ENCODE measurements around the gene MS4A13. TPM values are rescaled to one million over a fixed set of nuclear protein-coding genes. Genes with fewer than 3 reads are reported as not detected.

The MS4A13 gene
- total and polyA plus RNA-seq, 10 of the 15 experiments (the other 5 are each of a cell fraction or from before 2014, with no cell fraction given) = not detected

- SMC1A ChIA-PET (ENCODE audit: uncharacterized antibody, unreplicated experiment) = interaction anchor here (0.8 to 2.0 kb wide), 9 partner anchors 15 to 182 kb away, joined by 3 to 8 read pairs (median 4); no protein-coding TSS in a partner anchor
- Histone ChIP-seq H3K4me3 (no peak overlapping the region), H3K4me1 (ENCODE audit: control insufficient read depth, insufficient read depth, low read length) (peaks cover 20% of the 10 kb centered on the region), H4K20me1 (ENCODE audit: control insufficient read depth, insufficient read depth) (no peaks in the 10 kb centered on the region), H3K27me3 (replicated peaks in 1 of 2; ENCODE audit: control insufficient read depth in 2 of 2, insufficient read depth in 2 of 2, low read length in 1 of 2) (no peaks in the 10 kb centered on the region), H3K27ac (ENCODE audit: control insufficient read depth, insufficient read depth) (no peak overlapping the region), H3K36me3 (ENCODE audit: control insufficient read depth in 2 of 2, insufficient read depth in 2 of 2, low read length in 1 of 2) (no peaks in the 10 kb centered on the region), H3K79me2 (ENCODE audit: control insufficient read depth, insufficient read depth, low read length) (no peaks in the 10 kb centered on the region), H3K9me3 (replicated peaks; ENCODE audit: control insufficient read depth, insufficient read depth, low read length) (no peaks in the 10 kb centered on the region; the same call in 1 of the 3 replicates), H2AFZ (ENCODE audit: control insufficient read depth, low read depth, low read length) (no peak overlapping the region), H3K4me2 (ENCODE audit: control insufficient read depth, insufficient read depth) (no peak overlapping the region; the same call in 1 of the 2 replicates), H3K9ac (ENCODE audit: control insufficient read depth, insufficient read depth, low read length) (no peak overlapping the region)
- intact Hi-C loops (cut with micrococcal nuclease; ENCODE audit: unreplicated experiment) (no loop called here), in situ Hi-C loops (cut with MboI) (no loop called here)
- no peak for DNase-seq (ENCODE audit: low read depth, low spot score)
- ATAC-seq = no peak
- BruUV-seq (replicated peaks) = no TSS peak
- TF ChIP-seq CEBPZ (IDR thresholded peaks at IDR 0.05; ENCODE audit: low read depth, low read length) (no peak), RELB (IDR thresholded peaks at IDR 0.05; ENCODE audit: low read depth) (no peak), ATF3 (IDR thresholded peaks at IDR 0.05; ENCODE audit: borderline replicate concordance, extremely low read depth, low read depth, low read length) (no peak)
- WGBS (ENCODE audit: insufficient coverage, insufficient replicate concordance, low lambda C conversion rate, missing lambda C conversion rate) = 43% methylated on average over 3 of the region's 3 CpGs
- no peak for FAIRE-seq
- POLR2A ChIA-PET = no interaction called here
- CTCF ChIA-PET = interaction anchor here (0.8 to 2.3 kb wide), 10 partner anchors 15 to 251 kb away, joined by 3 to 13 read pairs (median 3); no protein-coding TSS in a partner anchor
- RAD21 ChIA-PET (ENCODE audit: unreplicated experiment) = interaction anchor here (0.7 to 2.5 kb wide), 3 partner anchors 13 to 139 kb away, joined by 3 to 11 read pairs (median 3); no protein-coding TSS in a partner anchor
These were observed 12.9 kb upstream of the MS4A13 start for GRCh38 chr11:60502221-60502775.
